ENCODE results near the gene CYTH1.

- TF ChIP-seq JUNB (IDR thresholded peaks at IDR 0.05): no peak
- no peak for TF ChIP-seq CTCF (IDR thresholded peaks at IDR 0.05)
- no peak for TF ChIP-seq NFE2L2 (conservative IDR thresholded peaks at IDR 0.05; ENCODE audit: low read length)
- TF ChIP-seq, protein P1, sequence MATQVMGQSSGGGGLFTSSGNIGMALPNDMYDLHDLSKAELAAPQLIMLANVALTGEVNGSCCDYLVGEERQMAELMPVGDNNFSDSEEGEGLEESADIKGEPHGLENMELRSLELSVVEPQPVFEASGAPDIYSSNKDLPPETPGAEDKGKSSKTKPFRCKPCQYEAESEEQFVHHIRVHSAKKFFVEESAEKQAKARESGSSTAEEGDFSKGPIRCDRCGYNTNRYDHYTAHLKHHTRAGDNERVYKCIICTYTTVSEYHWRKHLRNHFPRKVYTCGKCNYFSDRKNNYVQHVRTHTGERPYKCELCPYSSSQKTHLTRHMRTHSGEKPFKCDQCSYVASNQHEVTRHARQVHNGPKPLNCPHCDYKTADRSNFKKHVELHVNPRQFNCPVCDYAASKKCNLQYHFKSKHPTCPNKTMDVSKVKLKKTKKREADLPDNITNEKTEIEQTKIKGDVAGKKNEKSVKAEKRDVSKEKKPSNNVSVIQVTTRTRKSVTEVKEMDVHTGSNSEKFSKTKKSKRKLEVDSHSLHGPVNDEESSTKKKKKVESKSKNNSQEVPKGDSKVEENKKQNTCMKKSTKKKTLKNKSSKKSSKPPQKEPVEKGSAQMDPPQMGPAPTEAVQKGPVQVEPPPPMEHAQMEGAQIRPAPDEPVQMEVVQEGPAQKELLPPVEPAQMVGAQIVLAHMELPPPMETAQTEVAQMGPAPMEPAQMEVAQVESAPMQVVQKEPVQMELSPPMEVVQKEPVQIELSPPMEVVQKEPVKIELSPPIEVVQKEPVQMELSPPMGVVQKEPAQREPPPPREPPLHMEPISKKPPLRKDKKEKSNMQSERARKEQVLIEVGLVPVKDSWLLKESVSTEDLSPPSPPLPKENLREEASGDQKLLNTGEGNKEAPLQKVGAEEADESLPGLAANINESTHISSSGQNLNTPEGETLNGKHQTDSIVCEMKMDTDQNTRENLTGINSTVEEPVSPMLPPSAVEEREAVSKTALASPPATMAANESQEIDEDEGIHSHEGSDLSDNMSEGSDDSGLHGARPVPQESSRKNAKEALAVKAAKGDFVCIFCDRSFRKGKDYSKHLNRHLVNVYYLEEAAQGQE (IDR thresholded peaks at IDR 0.05): no peak
- TF ChIP-seq POLR2A (IDR thresholded peaks at IDR 0.05; ENCODE audit: low read length): no peak
- no peak for TF ChIP-seq CHD2 (IDR thresholded peaks at IDR 0.05; ENCODE audit: low read length, partially characterized antibody)
- TF ChIP-seq EP300 (IDR thresholded peaks at IDR 0.05): no peak
- TF ChIP-seq HDAC2 (IDR thresholded peaks at IDR 0.05): no peak
- no peak for TF ChIP-seq BCL3 (IDR thresholded peaks at IDR 0.05)
- no peak for TF ChIP-seq PHF8 (IDR thresholded peaks at IDR 0.05; ENCODE audit: borderline replicate concordance, low read depth)
- TF ChIP-seq MAX (IDR thresholded peaks at IDR 0.05): no peak
- no peak for TF ChIP-seq JUN (IDR thresholded peaks at IDR 0.05)
- TF ChIP-seq MYC (IDR thresholded peaks at IDR 0.05; ENCODE audit: borderline replicate concordance, low read length): no peak
These were observed 50.2 kb downstream of the CYTH1 start for GRCh38 chr17:78731904-78732303.
